PFSK-1 (cell line): Measurements from ENCODE around the gene ZNF282.

Source experiments
- FOXP2 ChIP-seq: optimal IDR thresholded peaks from 2 replicates; pipeline ENCODE3; 2011; ENCODE audit warnings: borderline replicate concordance, control low read depth, inconsistent platforms; ENCODE audit not compliant: insufficient read depth; ENCODE audit errors: extremely low read length, extremely low read depth
- POLR2AphosphoS5 ChIP-seq: IDR thresholded peaks from 2 replicates; pipeline ENCODE4 v1.6.1; 2012; ENCODE audit warnings: low read depth, mild to moderate bottlenecking, control low read depth, low read length, moderate library complexity
- REST ChIP-seq, 2 experiments: IDR thresholded peaks; 2 replicates each; pipeline versions ENCODE4 v1.6.1 to v1.8.0; 2011 to 2012; ENCODE audit warnings: low read depth in 2 of 2, low read length in 2 of 2, control low read depth in 1 of 2, inconsistent platforms in 1 of 2, mild to moderate bottlenecking in 1 of 2, moderate library complexity in 1 of 2; ENCODE audit not compliant: insufficient read depth in 1 of 2
- SIN3A ChIP-seq: IDR thresholded peaks from 2 replicates; pipeline ENCODE4 v1.6.1; 2012; ENCODE audit warnings: mild to moderate bottlenecking, low read length, moderate library complexity, borderline replicate concordance; ENCODE audit not compliant: insufficient read depth
- TAF1 ChIP-seq: IDR thresholded peaks from 2 replicates; pipeline ENCODE4 v1.6.1; 2012; ENCODE audit warnings: low read length, control low read depth, borderline replicate concordance; ENCODE audit not compliant: insufficient read depth

Gene ZNF282

GRCh38 chr7:149209518-149210269, 14.3 kb downstream of the ZNF282 start:
- TF ChIP-seq REST (IDR thresholded peaks at IDR 0.05; ENCODE audit: insufficient read depth in 1 of 2, low read depth in 2 of 2, low read length in 2 of 2) (no peak), FOXP2 (no peak), POLR2AphosphoS5 (no peak)

- TF ChIP-seq FOXP2 = no peak
- TF ChIP-seq SIN3A = no peak
- no peak for TF ChIP-seq REST (IDR thresholded peaks at IDR 0.05; ENCODE audit: insufficient read depth in 1 of 2, low read depth in 2 of 2, low read length in 2 of 2)
- no peak for TF ChIP-seq POLR2AphosphoS5
- TF ChIP-seq TAF1 = no peak
Measured at GRCh38 chr7:149210551-149210950, 15.2 kb downstream of the ZNF282 start.

- no peak for TF ChIP-seq POLR2AphosphoS5
- no peak for TF ChIP-seq REST (IDR thresholded peaks at IDR 0.05; ENCODE audit: insufficient read depth in 1 of 2, low read depth in 2 of 2, low read length in 2 of 2)
- TF ChIP-seq FOXP2 = no peak
- no peak for TF ChIP-seq TAF1
- TF ChIP-seq SIN3A = no peak
Measured at GRCh38 chr7:149214020-149214720, 18.8 kb downstream of the ZNF282 start.

GRCh38 chr7:149216402-149216801, 21.1 kb downstream of the ZNF282 start:
- no peak for TF ChIP-seq TAF1
- TF ChIP-seq REST (IDR thresholded peaks at IDR 0.05; ENCODE audit: insufficient read depth in 1 of 2, low read depth in 2 of 2, low read length in 2 of 2) = no peak
